ENCODE data around the gene PTPRCAP. TPM values are rescaled to one million over a fixed set of nuclear protein-coding genes. Genes with fewer than 3 reads are reported as not detected.

Gene PTPRCAP
- total RNA-seq, 2 experiments from 2014 or later: 390 to 424 TPM

- peaks cover 1% of the 10 kb centered on the region for H3K36me3 Mint-ChIP-seq
- no peak overlapping the region for H3K4me3 Mint-ChIP-seq
- H3K27me3 Mint-ChIP-seq: no peaks in the 10 kb centered on the region
These were observed 25.7 kb upstream of the PTPRCAP start for GRCh38 chr11:67463186-67463585.

DNA sequence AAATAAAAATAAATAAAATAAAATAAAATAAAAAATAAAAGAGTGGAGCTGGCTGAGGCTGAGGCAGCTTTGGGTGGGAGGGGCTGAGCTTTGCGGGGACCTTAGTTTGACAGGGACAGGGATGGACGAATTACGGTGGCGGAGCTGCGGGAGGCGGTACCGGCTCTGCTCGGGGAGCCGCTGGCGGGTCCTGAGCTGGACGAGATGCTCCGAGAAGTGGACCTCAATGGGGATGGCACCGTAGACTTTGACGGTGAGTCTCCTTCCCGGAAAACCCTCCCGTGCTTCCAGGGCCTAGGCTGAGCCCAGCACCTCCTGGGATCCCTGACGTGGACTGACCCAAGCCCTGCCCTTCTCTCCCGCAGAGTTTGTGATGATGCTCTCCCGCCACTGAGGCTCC lies 20.8 kb upstream of the PTPRCAP start:
- Mint-ChIP-seq H3K9me3 (ENCODE audit: low read depth) (no peaks in the 10 kb centered on the region), H3K27me3 (no peaks in the 10 kb centered on the region), H3K36me3 (no peaks in the 10 kb centered on the region), H3K4me3 (no peak overlapping the region), H3K4me1 (peaks cover 4% of the 10 kb centered on the region), H3K27ac (no peak overlapping the region)
- no peak for DNase-seq
- ATAC-seq: no peak
- CTCF ChIA-PET: interaction anchor here (1.8 kb wide), 1 partner anchor 10 kb away, joined by 4 read pairs; no protein-coding TSS in a partner anchor

More at GRCh38 chr11:67463186-67463585, 25.7 kb upstream of the PTPRCAP start:
- ATAC-seq (no peak), DNase-seq (no peak)
- CTCF ChIA-PET: interaction anchor here (1.4 kb wide), 1 partner anchor 80 kb away, joined by 3 read pairs; no protein-coding TSS in a partner anchor
- no peak overlapping the region for H3K27ac Mint-ChIP-seq
- H3K4me1 Mint-ChIP-seq: peaks cover 27% of the 10 kb centered on the region
- H3K9me3 Mint-ChIP-seq (ENCODE audit: low read depth): no peaks in the 10 kb centered on the region

- Mint-ChIP-seq H3K9me3 (ENCODE audit: low read depth) (no peaks in the 10 kb centered on the region), H3K4me1 (peaks cover 4% of the 10 kb centered on the region), H3K4me3 (no peak overlapping the region), H3K27ac (no peak overlapping the region), H3K36me3 (no peaks in the 10 kb centered on the region), H3K27me3 (no peaks in the 10 kb centered on the region)
- ATAC-seq: no peak
- DNase-seq: no peak
- CTCF ChIA-PET: interaction anchor here (1.8 kb wide), 1 partner anchor 11 kb away, joined by 4 read pairs; no protein-coding TSS in a partner anchor
These were observed 20.0 kb upstream of the PTPRCAP start for GRCh38 chr11:67457453-67457852.

GRCh38 chr11:67456068-67456705 lies 18.7 kb upstream of the PTPRCAP start:
- no peak overlapping the region for H3K27ac Mint-ChIP-seq
- no peak for DNase-seq
- no peaks in the 10 kb centered on the region for H3K9me3 Mint-ChIP-seq (ENCODE audit: low read depth)
- peaks cover 9% of the 10 kb centered on the region for H3K4me1 Mint-ChIP-seq
- H3K36me3 Mint-ChIP-seq: no peaks in the 10 kb centered on the region
- no peak overlapping the region for H3K4me3 Mint-ChIP-seq
- ATAC-seq: no peak
- CTCF ChIA-PET: interaction anchor here (0.8 to 1.4 kb wide), 2 partner anchors 49 to 100 kb away, joined by 3 read pairs; partner anchors contain the start of gene PITPNM1
- H3K27me3 Mint-ChIP-seq: no peaks in the 10 kb centered on the region

DNA sequence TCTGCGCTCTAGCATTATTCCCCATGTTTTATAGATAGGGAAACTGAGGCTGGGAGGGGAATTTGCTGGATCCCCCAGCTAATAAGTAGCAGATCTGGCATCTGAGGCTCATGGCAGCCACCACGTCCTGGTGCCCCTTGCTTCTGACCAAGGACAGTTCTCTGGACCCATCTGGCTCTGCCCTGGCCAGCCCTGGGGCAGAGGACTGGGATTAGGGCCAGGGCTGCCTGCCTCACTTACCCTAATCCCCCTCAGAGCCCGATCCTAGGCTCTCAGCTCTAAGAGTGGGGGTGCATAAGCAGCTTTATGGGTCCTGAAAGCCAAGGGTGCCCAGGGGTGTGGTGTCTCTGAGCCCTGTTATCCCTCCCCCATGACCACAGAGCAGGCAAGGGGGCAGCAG lies 17.6 kb upstream of the PTPRCAP start, which contains the start of gene CABP4:
CABP4 (plus strand) TSS at position 301 of the 400 bp plus-strand sequence; CDS start at position 371, 70 bp downstream.
- Mint-ChIP-seq H3K27ac (no peak within 1 kb of the TSS), H3K36me3 (no peaks in the 10 kb centered on the region), H3K9me3 (ENCODE audit: low read depth) (no peaks in the 10 kb centered on the region), H3K27me3 (peaks cover under 1% of the 10 kb centered on the region), H3K4me1 (peaks cover 7% of the 10 kb centered on the region), H3K4me3 (no peak within 1 kb of the TSS)
- CTCF ChIA-PET: interaction anchor here (1.4 kb wide), 1 partner anchor 50 kb away, joined by 3 read pairs; the partner anchor contains the start of gene PITPNM1
- no peak for DNase-seq
- ATAC-seq: no peak

DNA sequence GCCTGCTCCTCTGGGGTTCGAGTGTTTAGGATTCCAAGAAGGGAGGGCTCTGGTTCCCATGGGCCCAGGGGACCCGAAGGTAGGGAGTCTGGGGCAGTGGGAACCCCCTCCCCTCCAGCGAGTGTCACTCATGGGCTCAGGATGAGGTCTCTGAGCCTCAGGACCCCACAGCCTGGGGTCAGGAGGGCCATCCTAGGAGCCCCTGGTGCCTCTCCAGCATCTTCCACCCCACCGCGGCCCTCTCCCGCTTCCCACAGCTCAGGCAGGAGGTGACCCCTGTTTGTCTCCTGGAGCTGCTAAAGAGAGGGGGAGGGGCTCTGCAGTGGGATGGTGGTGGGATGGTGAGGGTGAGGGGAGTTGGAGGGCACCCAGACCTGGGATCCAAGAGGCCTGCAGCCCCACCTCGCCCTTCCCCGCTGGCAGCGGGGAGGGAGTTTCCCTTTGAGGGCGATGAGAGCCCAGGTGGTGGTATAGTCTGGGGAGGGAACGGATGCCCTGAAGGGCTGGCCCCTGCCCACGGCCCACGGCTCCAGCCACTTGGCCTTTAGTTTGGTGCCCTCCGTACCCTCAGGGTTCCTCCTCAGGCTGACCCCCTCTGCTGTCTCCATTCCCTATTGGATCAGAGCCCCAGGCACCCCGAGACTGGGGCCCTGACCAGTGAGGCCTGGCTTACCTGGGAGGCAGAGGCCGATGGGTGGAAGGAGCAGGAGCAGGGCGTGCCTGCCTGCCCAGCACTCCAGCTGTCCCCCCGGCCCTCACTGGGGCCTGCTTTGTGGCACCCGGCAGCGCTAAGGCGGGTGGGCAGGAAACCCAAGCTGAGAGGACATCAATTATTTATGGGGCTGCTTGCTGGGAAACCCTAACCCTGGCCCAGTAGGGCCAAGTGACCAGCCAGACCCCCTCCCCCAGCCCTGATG lies 16.6 kb upstream of the PTPRCAP start:
- Mint-ChIP-seq H3K4me1 (peaks cover 8% of the 10 kb centered on the region), H3K4me3 (no peak overlapping the region), H3K9me3 (ENCODE audit: low read depth) (no peaks in the 10 kb centered on the region), H3K36me3 (no peaks in the 10 kb centered on the region), H3K27ac (no peak overlapping the region), H3K27me3 (peaks cover 2% of the 10 kb centered on the region)
- ATAC-seq: no peak
- CTCF ChIA-PET: no interaction called here
- DNase-seq: no peak

GRCh38 chr11:67452141-67452952 lies 14.9 kb upstream of the PTPRCAP start, which contains the start of gene GPR152:
TSS of gene GPR152 (minus strand) at chr11:67452729. CDS start at chr11:67452724, 5 bp downstream.
- Mint-ChIP-seq H3K4me3 (no peak within 1 kb of the TSS), H3K36me3 (no peaks in the 10 kb centered on the region), H3K27ac (no peak within 1 kb of the TSS), H3K9me3 (ENCODE audit: low read depth) (no peaks in the 10 kb centered on the region), H3K4me1 (peaks cover 18% of the 10 kb centered on the region), H3K27me3 (peaks cover 2% of the 10 kb centered on the region)
- DNase-seq (no peak), ATAC-seq (no peak)
- CTCF ChIA-PET: interaction anchor here (1.0 to 2.1 kb wide), 2 partner anchors 13 to 101 kb away, joined by 3 to 5 read pairs; no protein-coding TSS in a partner anchor

- Mint-ChIP-seq H3K9me3 (ENCODE audit: low read depth) (no peaks in the 10 kb centered on the region), H3K36me3 (no peaks in the 10 kb centered on the region), H3K4me3 (no peak overlapping the region), H3K27me3 (peaks cover 2% of the 10 kb centered on the region), H3K27ac (no peak overlapping the region), H3K4me1 (peaks cover 26% of the 10 kb centered on the region)
- DNase-seq: no peak
- CTCF ChIA-PET: interaction anchor here (0.9 to 2.1 kb wide), 2 partner anchors 50 to 100 kb away, joined by 3 to 5 read pairs; partner anchors contain the start of gene PPP1CA
- no peak for ATAC-seq
These were observed 14.1 kb upstream of the PTPRCAP start for GRCh38 chr11:67451658-67451976.

GRCh38 chr11:67450796-67451657 lies 13.5 kb upstream of the PTPRCAP start:
- Mint-ChIP-seq H3K4me1 (peaks cover 32% of the 10 kb centered on the region), H3K9me3 (ENCODE audit: low read depth) (no peaks in the 10 kb centered on the region), H3K4me3 (no peak overlapping the region), H3K27me3 (peaks cover 2% of the 10 kb centered on the region), H3K36me3 (no peaks in the 10 kb centered on the region), H3K27ac (no peak overlapping the region)
- DNase-seq (no peak), ATAC-seq (no peak)
- CTCF ChIA-PET: interaction anchor here (0.9 to 2.1 kb wide), 2 partner anchors 50 to 99 kb away, joined by 3 to 5 read pairs; partner anchors contain the start of gene PPP1CA

DNA sequence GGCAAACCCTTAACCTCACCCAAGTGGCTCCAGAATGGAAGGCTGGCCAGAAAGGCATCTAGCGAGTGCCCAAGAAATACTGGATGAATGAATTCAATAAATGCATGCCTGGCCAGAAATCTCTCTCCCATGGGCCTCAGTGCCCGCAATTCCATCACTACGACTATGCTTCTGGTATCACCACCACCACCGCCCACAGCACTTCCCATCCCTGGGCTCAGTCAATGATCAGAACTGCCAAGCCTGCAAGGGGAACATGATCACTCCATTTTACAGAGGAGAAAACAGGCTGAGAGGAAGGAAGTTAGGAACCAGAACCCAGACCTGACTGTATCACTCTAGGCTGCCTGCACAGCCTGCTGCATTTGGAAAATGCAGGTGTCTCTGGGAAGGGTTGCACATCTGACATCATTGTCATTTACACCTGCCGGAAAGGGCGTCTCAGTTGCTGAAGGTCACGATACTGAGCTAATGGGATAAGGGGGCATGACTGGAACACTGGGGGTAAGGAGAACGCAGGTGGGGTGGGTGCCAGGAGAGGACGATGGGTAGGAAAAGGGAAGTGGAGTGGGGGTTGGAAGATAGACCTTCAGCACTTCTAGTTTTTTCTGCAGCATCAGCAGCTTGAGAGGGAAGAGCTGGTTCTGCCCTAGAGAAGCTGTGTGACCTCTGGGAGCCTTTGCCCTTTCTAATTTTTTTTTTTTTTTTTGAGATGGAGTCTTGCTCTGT lies 11.8 kb upstream of the PTPRCAP start:
- CTCF ChIA-PET: interaction anchor here (1.4 kb wide), 1 partner anchor 12 kb away, joined by 6 read pairs; the partner anchor contains the start of gene PTPRCAP
- H3K9me3 Mint-ChIP-seq (ENCODE audit: low read depth): no peaks in the 10 kb centered on the region
- H3K27ac Mint-ChIP-seq: no peak overlapping the region
- no peak overlapping the region for H3K4me3 Mint-ChIP-seq
- no peaks in the 10 kb centered on the region for H3K36me3 Mint-ChIP-seq
- H3K27me3 Mint-ChIP-seq: peaks cover 2% of the 10 kb centered on the region
- DNase-seq (no peak), ATAC-seq (no peak)
- peaks cover 49% of the 10 kb centered on the region for H3K4me1 Mint-ChIP-seq

DNA sequence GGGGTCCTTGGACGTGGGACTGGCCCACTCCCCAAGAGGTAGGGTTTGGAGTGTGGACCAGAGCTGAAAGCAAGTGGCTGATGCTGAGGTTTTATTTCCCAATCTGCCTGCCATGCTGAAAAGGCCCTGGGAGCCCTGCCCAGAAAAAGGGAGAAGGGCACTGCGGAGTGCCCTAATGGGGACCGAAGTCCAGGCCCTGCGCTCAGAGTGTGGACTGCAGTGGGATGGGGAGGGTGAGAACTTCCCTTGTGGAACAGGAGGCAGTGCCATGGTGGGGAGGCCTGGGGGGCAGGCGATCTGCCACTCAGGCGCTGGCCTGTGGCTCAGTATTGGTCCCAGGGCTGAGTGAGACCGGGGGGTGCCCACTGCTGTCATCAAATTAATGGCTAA lies 10.7 kb upstream of the PTPRCAP start:
- H3K36me3 Mint-ChIP-seq: no peaks in the 10 kb centered on the region
- no peak overlapping the region for H3K27ac Mint-ChIP-seq
- peaks cover 55% of the 10 kb centered on the region for H3K4me1 Mint-ChIP-seq
- CTCF ChIA-PET: interaction anchor here (0.6 kb wide), 1 partner anchor 1615 kb away, joined by 3 read pairs; no protein-coding TSS in a partner anchor
- no peak overlapping the region for H3K4me3 Mint-ChIP-seq
- H3K27me3 Mint-ChIP-seq: peaks cover 2% of the 10 kb centered on the region
- no peaks in the 10 kb centered on the region for H3K9me3 Mint-ChIP-seq (ENCODE audit: low read depth)
- DNase-seq (no peak), ATAC-seq (no peak)
